Loucy (cell line): ENCODE measurements around the gene MSN.

Source experiments
- CTCF ChIP-seq: fragments of 200-600 bp; sonication (generic); conservative IDR thresholded peaks from 2 replicates; pipeline ENCODE4 v1.5.1; 2014; ENCODE audit warnings: mild to moderate bottlenecking, antibody characterized with exemption, low read length
- EZH2phosphoT487 ChIP-seq: fragments of 200-600 bp; IDR thresholded peaks from 2 replicates; pipeline ENCODE4 v1.6.1; 2018; ENCODE audit warnings: antibody characterized with exemption, mild to moderate bottlenecking, moderate library complexity, borderline replicate concordance

- TF ChIP-seq CTCF (no peak), EZH2phosphoT487 (no peak)
Observed at GRCh38 chrX:65758505-65758904, 91.1 kb downstream of the MSN start.
